HEK293T (cell line): ENCODE results near the gene TBX18.

Experiments
- CTCF ChIA-PET: fragments of 350-600 bp; formaldehyde crosslinking; extraction: SDS; loops from one replicate; lab custom pipeline; 2021; ENCODE audit warnings: antibody characterized with exemption, inconsistent platforms; lab: Yijun Ruan, JAX
- POLR2A ChIA-PET: fragments of 350-600 bp; formaldehyde crosslinking; extraction: SDS; loops from one replicate; lab custom pipeline; 2020; ENCODE audit warnings: antibody characterized with exemption, inconsistent platforms; lab: Yijun Ruan, JAX
- DNase-seq: peaks from one replicate; pipeline ENCODE4 v3.0.0; 2012; ENCODE audit warnings: mixed read lengths; ENCODE audit errors: extremely low spot score
- ARNT ChIP-seq: fragments of 450-650 bp; IDR thresholded peaks from 2 replicates; pipeline ENCODE4 v1.6.1; 2017; ENCODE audit warnings: mild to moderate bottlenecking
- BHLHE40 ChIP-seq: fragments of 450-650 bp; IDR thresholded peaks from 2 replicates; pipeline ENCODE4 v1.6.1; 2016; ENCODE audit warnings: mild to moderate bottlenecking, moderate library complexity, borderline replicate concordance
- CTBP1 ChIP-seq: fragments of 450-650 bp; IDR thresholded peaks from 2 replicates; pipeline ENCODE4 v1.6.1; 2016; ENCODE audit warnings: borderline replicate concordance
- ELF4 ChIP-seq: fragments of 450-650 bp; IDR thresholded peaks from 2 replicates; pipeline ENCODE4 v1.6.1; 2017; ENCODE audit warnings: antibody characterized with exemption
- FOXA1 ChIP-seq: fragments of 450-650 bp; IDR thresholded peaks from 2 replicates; pipeline ENCODE4 v1.6.1; 2016; ENCODE audit warnings: mild to moderate bottlenecking
- FOXK2 ChIP-seq: fragments of 450-650 bp; IDR thresholded peaks from 2 replicates; pipeline ENCODE4 v1.6.1; 2016; ENCODE audit warnings: mild to moderate bottlenecking
- FOXM1 ChIP-seq: fragments of 450-650 bp; IDR thresholded peaks from 2 replicates; pipeline ENCODE4 v1.6.1; 2017; ENCODE audit warnings: mild to moderate bottlenecking, borderline replicate concordance
- HDGF ChIP-seq: fragments of 450-650 bp; IDR thresholded peaks from 2 replicates; pipeline ENCODE4 v1.6.1; 2017; ENCODE audit warnings: antibody characterized with exemption, borderline replicate concordance
- L3MBTL2 ChIP-seq: fragments of 450-650 bp; conservative IDR thresholded peaks from 2 replicates; pipeline ENCODE4 v1.6.1; 2016; ENCODE audit warnings: mild to moderate bottlenecking
- LEF1 ChIP-seq: fragments of 450-650 bp; IDR thresholded peaks from 2 replicates; pipeline ENCODE4 v1.6.1; 2017; ENCODE audit warnings: mild to moderate bottlenecking, borderline replicate concordance
- NFRKB ChIP-seq: fragments of 450-650 bp; IDR thresholded peaks from 2 replicates; pipeline ENCODE4 v1.6.1; 2016; ENCODE audit warnings: mild to moderate bottlenecking, moderate library complexity
- PKNOX1 ChIP-seq: fragments of 450-650 bp; IDR thresholded peaks from 2 replicates; pipeline ENCODE4 v1.6.1; 2016
- SP1 ChIP-seq: fragments of 450-650 bp; IDR thresholded peaks from 2 replicates; pipeline ENCODE4 v1.6.1; 2017
- SUZ12 ChIP-seq: fragments of 450-650 bp; IDR thresholded peaks from 2 replicates; pipeline ENCODE4 v1.6.1; 2016; ENCODE audit warnings: mild to moderate bottlenecking
- TARDBP ChIP-seq: fragments of 450-650 bp; IDR thresholded peaks from 2 replicates; pipeline ENCODE4 v1.6.1; 2016
- ZNF384 ChIP-seq: fragments of 450-650 bp; IDR thresholded peaks from 2 replicates; pipeline ENCODE4 v1.6.1; 2016

Gene TBX18

GRCh38 chr6:84774985-84775284 lies 10.5 kb upstream of the TBX18 start:
- TF ChIP-seq PKNOX1, result no peak
- no peak for TF ChIP-seq NFRKB
- TF ChIP-seq SP1, result no peak
- TF ChIP-seq FOXM1, result no peak
- no peak for TF ChIP-seq SUZ12
- TF ChIP-seq ELF4, result no peak
- ChIA-PET POLR2A (interaction anchor here (1.9 to 2.3 kb wide), 3 partner anchors 10 to 108 kb away, joined by 4 to 18 read pairs (median 7); partner anchors contain the start of gene TBX18), CTCF (interaction anchor here (0.6 to 1.3 kb wide), 5 partner anchors 10 to 362 kb away, joined by 3 to 5 read pairs (median 3); partner anchors contain the start of gene TBX18)
- DNase-seq, result no peak

GRCh38 chr6:84774157-84774984 lies 10.0 kb upstream of the TBX18 start:
- POLR2A ChIA-PET, result interaction anchor here (1.0 to 2.3 kb wide), 4 partner anchors 10 to 130 kb away, joined by 3 to 18 read pairs (median 6); partner anchors contain the start of gene TBX18
- DNase-seq, result no peak
- CTCF ChIA-PET, result interaction anchor here (0.6 to 1.3 kb wide), 7 partner anchors 10 to 362 kb away, joined by 3 to 5 read pairs (median 3); partner anchors contain the start of gene TBX18
- TF ChIP-seq ZNF384, result no peak
- TF ChIP-seq FOXA1, result no peak
- no peak for TF ChIP-seq SP1
- no peak for TF ChIP-seq CTBP1
- no peak for TF ChIP-seq FOXM1
- TF ChIP-seq HDGF, result no peak
- no peak for TF ChIP-seq NFRKB
- no peak for TF ChIP-seq ELF4
- TF ChIP-seq L3MBTL2, result no peak
- TF ChIP-seq ARNT, result no peak
- TF ChIP-seq FOXK2, result no peak
- no peak for TF ChIP-seq TARDBP
- TF ChIP-seq SUZ12, result no peak
- no peak for TF ChIP-seq PKNOX1
- TF ChIP-seq BHLHE40, result no peak
- TF ChIP-seq LEF1, result no peak

- POLR2A ChIA-PET, result interaction anchor here (1.0 to 2.3 kb wide), 4 partner anchors 9 to 129 kb away, joined by 3 to 18 read pairs (median 6); partner anchors contain the start of gene TBX18
- CTCF ChIA-PET, result interaction anchor here (0.7 to 1.2 kb wide), 2 partner anchors 11 to 26 kb away, joined by 3 to 4 read pairs; no protein-coding TSS in a partner anchor
These were observed 9.2 kb upstream of the TBX18 start for GRCh38 chr6:84773431-84774156.

GRCh38 chr6:84773133-84773430 lies 8.7 kb upstream of the TBX18 start:
- DNase-seq, result no peak
- ChIA-PET POLR2A (interaction anchor here (1.0 to 2.3 kb wide), 4 partner anchors 8 to 129 kb away, joined by 3 to 18 read pairs (median 6); partner anchors contain the start of gene TBX18), CTCF (no interaction called here)
- TF ChIP-seq CTBP1, result no peak
- TF ChIP-seq HDGF, result no peak
- no peak for TF ChIP-seq ZNF384
- TF ChIP-seq L3MBTL2, result no peak
- no peak for TF ChIP-seq TARDBP
- TF ChIP-seq ELF4, result no peak
- no peak for TF ChIP-seq SP1
- TF ChIP-seq NFRKB, result no peak
- no peak for TF ChIP-seq FOXK2
- TF ChIP-seq FOXA1, result no peak
- no peak for TF ChIP-seq BHLHE40
- TF ChIP-seq SUZ12, result no peak

More at GRCh38 chr6:84773431-84774156, 9.2 kb upstream of the TBX18 start:
- DNase-seq, result no peak
- TF ChIP-seq PKNOX1 (no peak), SUZ12 (no peak), FOXA1 (no peak), FOXM1 (no peak), ARNT (no peak), BHLHE40 (no peak), LEF1 (no peak), SP1 (no peak), NFRKB (no peak), ELF4 (no peak), FOXK2 (no peak), HDGF (no peak)

- TF ChIP-seq FOXM1 (no peak), FOXA1 (no peak), ELF4 (no peak), ZNF384 (no peak), TARDBP (no peak), HDGF (no peak), FOXK2 (no peak)
- POLR2A ChIA-PET, result no interaction called here
- CTCF ChIA-PET, result no interaction called here
- no peak for DNase-seq
These were observed 8.2 kb upstream of the TBX18 start for GRCh38 chr6:84772428-84773132.
